Stimulated activated CD8-positive, alpha-beta memory T cell treated with anti-CD3 and anti-CD28 coated beads, Interleukin-15, amount 100 ng/mL, for 24 hours (primary cell): Measurements from ENCODE around the gene LGI2.

Experiments
- DNase-seq: peaks from one replicate; pipeline ENCODE4 v3.0.0-alpha.2; 2020; ENCODE audit warnings: low read depth

LGI2 gene

DNA sequence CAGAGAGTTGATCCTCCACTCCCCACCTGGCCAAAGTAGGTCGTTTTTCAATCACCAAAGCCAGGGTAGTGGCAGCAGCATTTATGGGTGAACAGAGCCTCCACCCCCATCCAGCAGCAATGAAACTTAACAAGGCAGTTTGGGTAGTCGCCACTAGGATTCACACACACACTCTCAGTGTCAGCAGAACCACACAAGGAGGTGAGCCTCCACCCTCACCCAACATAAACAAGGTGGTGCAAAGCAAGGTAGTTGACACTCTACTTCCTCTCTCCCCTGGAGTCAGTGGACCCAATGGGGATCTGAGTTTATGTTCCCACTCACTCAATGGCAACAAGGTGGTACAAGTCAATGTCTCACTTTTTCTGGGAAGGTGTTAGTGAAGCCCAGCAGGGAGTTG lies 67.5 kb downstream of the LGI2 start:
- DNase-seq = no peak

DNA sequence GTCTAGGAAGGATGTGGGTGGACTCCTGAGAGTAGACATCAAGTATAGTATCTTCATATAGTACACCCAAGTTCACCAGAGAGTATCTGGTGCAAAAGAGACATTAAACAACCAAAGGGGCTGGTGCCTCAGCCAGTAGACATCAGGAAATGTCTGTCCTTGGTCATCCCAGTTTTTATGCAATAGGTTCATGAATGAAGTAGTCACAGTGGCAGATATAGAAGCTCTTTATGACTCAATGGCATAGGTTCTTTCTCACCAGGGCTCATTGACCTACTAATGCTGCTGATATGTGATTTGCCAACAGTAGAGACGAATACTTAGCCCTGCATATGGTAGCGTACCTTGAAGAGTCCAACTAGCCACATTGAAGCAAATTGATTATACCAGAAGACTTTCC lies 72.9 kb downstream of the LGI2 start:
- no peak for DNase-seq

DNA sequence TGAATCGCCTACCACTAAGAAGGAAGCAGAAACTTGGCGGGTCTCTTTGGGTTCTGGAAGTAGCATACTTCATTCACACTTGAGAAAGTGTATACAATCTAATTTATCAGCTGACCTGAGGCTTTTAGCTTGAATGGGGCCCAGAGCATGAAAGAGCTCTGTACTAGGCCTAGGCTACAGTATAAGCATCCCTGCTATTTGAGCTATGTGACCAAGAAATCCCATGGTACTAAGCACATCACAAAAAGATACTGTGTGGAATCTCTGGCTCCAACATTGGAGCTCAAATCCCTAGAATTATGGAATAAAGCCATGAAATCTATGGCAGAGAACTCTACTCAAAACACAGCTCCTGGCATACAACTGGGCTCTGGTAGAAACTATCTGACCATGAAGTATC lies 74.0 kb downstream of the LGI2 start:
- DNase-seq = no peak

DNA sequence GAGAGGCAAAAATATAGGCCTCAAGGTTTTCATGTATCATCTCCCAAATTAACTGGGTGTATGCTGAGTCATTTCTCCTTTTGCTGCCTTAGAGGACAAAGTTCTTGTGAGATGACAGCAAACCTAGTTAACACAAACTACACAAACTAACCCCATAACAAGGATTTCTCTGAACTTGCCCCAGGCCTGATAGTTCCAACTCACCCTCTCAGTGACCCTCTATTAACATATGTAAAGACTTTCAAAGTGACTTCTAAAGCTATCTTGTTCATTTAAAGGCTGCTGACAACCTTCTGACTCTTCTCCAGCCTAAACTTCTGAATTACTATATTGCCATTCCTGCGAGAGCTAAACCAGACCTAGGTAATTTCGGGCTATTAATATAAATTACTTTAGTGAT lies 74.7 kb downstream of the LGI2 start:
- no peak for DNase-seq

DNA sequence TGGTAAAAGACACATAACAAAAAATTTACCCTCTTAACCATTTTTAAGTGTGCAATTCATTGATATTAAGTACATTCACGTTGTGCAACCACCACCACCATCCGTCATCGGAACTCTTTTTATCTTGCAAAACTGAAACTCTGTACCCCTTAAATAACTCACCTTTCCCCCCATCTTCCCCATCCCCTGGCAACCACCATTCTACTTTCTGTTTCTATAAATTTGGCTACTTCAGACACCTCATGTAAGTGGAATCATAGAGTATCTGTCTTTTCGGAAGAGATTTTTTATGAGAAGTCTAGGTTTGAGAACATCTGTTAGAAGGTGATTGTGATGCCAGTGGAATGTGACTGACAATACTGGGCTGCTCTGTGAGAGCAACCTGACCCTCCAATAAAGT lies 78.1 kb downstream of the LGI2 start:
- no peak for DNase-seq

DNA sequence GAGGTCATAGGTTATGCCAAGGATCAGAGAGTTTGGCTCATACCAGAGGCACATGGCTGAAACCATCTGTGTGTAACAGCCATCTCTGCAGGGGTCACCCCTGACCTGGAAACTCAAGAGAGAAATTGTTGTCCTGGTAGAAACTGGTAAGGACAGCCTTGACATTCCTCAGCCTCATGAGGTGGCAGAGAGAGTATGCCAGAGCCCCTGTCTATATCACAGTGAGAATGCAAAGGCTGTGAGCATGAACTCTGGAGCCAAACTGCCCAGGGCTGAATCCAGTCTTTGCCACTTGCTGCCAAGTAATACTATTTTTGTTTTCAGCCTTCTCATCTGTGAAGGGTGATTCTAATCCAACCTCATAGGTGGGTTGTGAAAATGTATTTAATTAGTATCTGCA lies 80.8 kb downstream of the LGI2 start:
- no peak for DNase-seq
